PFSK-1 (cell line): ENCODE results near the gene LANCL2.

Experiments used
- POLR2AphosphoS5 ChIP-seq: IDR thresholded peaks from 2 replicates; pipeline ENCODE4 v1.6.1; 2012; ENCODE audit warnings: low read depth, mild to moderate bottlenecking, control low read depth, low read length, moderate library complexity
- TAF1 ChIP-seq: IDR thresholded peaks from 2 replicates; pipeline ENCODE4 v1.6.1; 2012; ENCODE audit warnings: low read length, control low read depth, borderline replicate concordance; ENCODE audit not compliant: insufficient read depth
- TF ChIP-seq, protein P1 (sequence below), 2 experiments: IDR thresholded peaks; 2 replicates each; pipeline versions ENCODE4 v1.6.1 to v1.8.0; 2011 to 2012; ENCODE audit warnings: low read depth in 2 of 2, low read length in 2 of 2, control low read depth in 1 of 2, inconsistent platforms in 1 of 2, mild to moderate bottlenecking in 1 of 2, moderate library complexity in 1 of 2; ENCODE audit not compliant: insufficient read depth in 1 of 2

DNA sequence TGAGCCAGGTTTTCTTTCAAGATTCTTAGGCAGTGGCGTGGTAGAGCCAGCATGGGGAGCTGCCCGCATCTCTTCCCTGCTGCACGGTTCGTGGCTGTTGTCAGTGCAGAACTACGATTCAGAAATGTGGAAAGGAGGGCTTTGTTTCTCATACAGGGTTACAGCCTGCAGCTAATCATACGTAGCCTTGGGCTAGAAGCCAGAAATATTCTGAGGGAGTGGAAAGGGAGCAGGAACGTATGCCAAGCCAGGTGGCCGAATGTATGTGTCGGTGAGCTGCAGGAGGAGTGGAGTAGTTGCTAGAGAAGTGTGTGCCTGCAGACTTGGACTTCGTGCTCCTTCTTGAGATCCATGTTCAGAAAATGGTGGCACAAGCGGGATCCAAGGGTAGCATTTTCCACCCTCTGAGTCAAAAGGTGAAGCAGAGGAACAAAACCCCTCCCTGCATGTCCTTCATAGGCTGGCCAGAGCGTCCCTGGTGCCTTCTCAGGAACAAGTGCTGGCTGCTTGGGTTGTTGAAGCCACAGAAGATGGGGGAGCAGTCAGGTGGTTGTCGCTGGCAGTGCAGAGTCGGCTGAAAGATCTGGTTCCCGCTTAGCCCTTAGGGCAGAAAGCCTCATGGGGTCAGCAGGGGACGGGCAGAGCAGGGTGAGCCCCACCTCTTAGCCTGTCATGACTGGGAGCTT is 40.9 kb downstream of the LANCL2 start:
- TF ChIP-seq POLR2AphosphoS5: no peak
- no peak for TF ChIP-seq TAF1
- TF ChIP-seq, protein P1, sequence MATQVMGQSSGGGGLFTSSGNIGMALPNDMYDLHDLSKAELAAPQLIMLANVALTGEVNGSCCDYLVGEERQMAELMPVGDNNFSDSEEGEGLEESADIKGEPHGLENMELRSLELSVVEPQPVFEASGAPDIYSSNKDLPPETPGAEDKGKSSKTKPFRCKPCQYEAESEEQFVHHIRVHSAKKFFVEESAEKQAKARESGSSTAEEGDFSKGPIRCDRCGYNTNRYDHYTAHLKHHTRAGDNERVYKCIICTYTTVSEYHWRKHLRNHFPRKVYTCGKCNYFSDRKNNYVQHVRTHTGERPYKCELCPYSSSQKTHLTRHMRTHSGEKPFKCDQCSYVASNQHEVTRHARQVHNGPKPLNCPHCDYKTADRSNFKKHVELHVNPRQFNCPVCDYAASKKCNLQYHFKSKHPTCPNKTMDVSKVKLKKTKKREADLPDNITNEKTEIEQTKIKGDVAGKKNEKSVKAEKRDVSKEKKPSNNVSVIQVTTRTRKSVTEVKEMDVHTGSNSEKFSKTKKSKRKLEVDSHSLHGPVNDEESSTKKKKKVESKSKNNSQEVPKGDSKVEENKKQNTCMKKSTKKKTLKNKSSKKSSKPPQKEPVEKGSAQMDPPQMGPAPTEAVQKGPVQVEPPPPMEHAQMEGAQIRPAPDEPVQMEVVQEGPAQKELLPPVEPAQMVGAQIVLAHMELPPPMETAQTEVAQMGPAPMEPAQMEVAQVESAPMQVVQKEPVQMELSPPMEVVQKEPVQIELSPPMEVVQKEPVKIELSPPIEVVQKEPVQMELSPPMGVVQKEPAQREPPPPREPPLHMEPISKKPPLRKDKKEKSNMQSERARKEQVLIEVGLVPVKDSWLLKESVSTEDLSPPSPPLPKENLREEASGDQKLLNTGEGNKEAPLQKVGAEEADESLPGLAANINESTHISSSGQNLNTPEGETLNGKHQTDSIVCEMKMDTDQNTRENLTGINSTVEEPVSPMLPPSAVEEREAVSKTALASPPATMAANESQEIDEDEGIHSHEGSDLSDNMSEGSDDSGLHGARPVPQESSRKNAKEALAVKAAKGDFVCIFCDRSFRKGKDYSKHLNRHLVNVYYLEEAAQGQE (IDR thresholded peaks at IDR 0.05; ENCODE audit: insufficient read depth in 1 of 2, low read depth in 2 of 2, low read length in 2 of 2): no peak
